Ectodermal cell (in vitro differentiated cells): ENCODE results near the gene IGF2R.

Source experiments
- H3K27ac ChIP-seq: 2 replicates; pipeline ENCODE4 v1.7.0; 2013; ENCODE audit warnings: mild to moderate bottlenecking, low read depth, low read length; ENCODE audit not compliant: insufficient read depth, poor library complexity, severe bottlenecking
- H3K27me3 ChIP-seq: 2 replicates; pipeline ENCODE4 v1.7.0; 2013; ENCODE audit warnings: mild to moderate bottlenecking, low read length; ENCODE audit not compliant: insufficient read depth, control insufficient read depth, poor library complexity, severe bottlenecking
- H3K36me3 ChIP-seq: one replicate; pipeline ENCODE4 v1.7.0; 2013; ENCODE audit warnings: low read length; ENCODE audit not compliant: control insufficient read depth, insufficient read depth
- H3K4me1 ChIP-seq: one replicate; pipeline ENCODE4 v1.7.0; 2013; ENCODE audit warnings: low read length; ENCODE audit not compliant: control insufficient read depth, insufficient read depth
- H3K4me3 ChIP-seq: 2 replicates; pipeline ENCODE4 v1.7.0; 2013; ENCODE audit warnings: low read depth, low read length, control low read depth; ENCODE audit not compliant: insufficient read depth
- H3K9me3 ChIP-seq: 2 replicates; pipeline ENCODE4 v1.7.0; 2013; ENCODE audit warnings: mild to moderate bottlenecking, low read length, moderate library complexity; ENCODE audit not compliant: control insufficient read depth
- WGBS, 2 experiments: methylation state at CpG; one replicate each; pipeline ENCODE4 v1.1.7; 2013; ENCODE audit warnings: missing lambda C conversion rate in 2 of 2; 5-methylcytosine and 5-hydroxymethylcytosine counted together

The IGF2R gene

DNA sequence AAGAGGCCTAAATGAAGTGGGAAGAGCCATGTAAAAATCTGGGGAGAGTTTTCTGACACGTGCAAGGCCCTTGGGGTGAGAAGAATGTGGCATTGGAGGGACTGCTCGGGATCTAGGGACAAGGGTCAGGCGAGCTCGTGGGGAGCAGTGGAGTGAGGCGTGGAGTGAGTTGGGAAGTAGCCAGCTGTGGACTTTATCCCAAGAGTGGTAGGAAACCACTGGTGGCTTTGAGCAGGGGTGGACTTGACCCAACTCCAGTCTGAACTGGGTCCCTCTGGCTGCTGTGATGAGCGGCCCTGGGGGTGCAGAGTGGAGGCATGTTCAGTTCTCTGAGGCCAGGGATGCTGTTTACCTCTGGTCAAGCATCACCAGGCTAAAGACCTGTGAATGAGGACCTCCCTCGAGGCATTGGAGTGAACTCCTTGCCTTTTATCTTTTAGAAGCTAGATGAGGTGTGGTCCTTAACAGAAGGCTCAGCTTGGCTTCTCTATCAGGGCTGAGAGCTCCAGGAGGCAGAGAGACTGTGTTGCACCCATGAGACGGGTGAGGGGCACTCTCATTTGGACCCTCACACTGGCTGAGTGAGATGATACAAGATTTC lies 173.3 kb downstream of the IGF2R start:
- 93% methylated on average over 8 of the region's 8 CpGs for WGBS, 2 experiments
- Histone ChIP-seq H3K4me3 (no peak overlapping the region), H3K9me3 (no peaks in the 10 kb centered on the region), H3K27me3 (no peaks in the 10 kb centered on the region), H3K36me3 (no peaks in the 10 kb centered on the region), H3K4me1 (no peaks in the 10 kb centered on the region), H3K27ac (no peak overlapping the region)

DNA sequence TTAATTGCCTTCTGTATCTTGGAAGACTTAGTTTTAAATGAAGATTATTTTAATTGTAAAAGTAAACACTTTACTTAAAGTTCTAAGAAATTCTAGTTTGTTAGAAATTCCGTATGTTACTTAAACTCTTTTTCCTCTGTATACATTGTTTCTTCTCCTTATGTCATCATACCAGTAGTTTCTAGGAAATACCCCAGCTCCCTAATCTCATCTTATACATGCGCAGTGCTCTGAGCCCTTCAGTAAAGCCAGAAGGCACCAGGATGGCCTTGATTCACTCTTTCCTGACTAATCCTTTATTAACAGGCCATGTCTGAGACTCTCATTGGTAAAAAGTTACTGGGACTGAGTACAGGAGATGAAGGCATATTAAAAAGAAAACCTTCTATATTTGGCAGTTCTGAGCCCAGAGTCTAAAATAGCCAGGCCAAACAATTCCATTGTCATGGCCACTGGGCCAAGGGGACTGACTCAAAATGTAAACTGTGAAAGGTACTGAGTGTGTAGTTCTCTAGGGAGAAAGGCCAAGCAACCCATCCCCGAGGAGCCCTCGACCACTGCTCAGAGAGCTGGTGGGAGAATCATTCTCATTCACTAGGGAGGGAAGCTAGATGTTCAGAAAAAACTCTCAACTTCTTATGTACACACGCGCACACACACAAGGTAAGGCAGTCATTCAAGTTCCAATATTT lies 177.7 kb downstream of the IGF2R start:
- Histone ChIP-seq H3K4me3 (no peak overlapping the region), H3K9me3 (no peaks in the 10 kb centered on the region), H3K36me3 (no peaks in the 10 kb centered on the region), H3K27ac (no peak overlapping the region), H3K27me3 (no peaks in the 10 kb centered on the region), H3K4me1 (no peaks in the 10 kb centered on the region)
- 89 to 95% methylated on average over 4 of the region's 6 CpGs for WGBS, 2 experiments

DNA sequence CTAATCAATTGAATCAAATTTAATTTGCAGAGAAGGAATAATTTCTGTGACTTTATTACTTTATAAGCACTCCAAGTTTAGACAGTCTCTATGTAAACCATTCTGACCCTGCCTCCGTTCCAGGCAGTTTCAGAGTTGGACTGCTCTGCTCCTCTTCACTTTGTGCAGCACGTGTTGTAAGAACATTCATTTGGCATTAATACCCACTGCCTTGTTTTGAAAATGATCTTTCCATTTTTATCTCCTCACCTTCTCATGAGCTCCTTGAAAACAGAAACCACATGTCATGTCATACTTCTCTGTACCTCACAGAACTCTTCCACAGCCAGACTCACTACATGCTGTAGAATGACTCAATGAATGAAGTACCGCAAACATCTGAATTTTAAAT lies 178.3 kb downstream of the IGF2R start:
- no peak overlapping the region for H3K27ac ChIP-seq
- 94 to 96% methylated on average over 3 of the region's 3 CpGs for WGBS, 2 experiments

DNA sequence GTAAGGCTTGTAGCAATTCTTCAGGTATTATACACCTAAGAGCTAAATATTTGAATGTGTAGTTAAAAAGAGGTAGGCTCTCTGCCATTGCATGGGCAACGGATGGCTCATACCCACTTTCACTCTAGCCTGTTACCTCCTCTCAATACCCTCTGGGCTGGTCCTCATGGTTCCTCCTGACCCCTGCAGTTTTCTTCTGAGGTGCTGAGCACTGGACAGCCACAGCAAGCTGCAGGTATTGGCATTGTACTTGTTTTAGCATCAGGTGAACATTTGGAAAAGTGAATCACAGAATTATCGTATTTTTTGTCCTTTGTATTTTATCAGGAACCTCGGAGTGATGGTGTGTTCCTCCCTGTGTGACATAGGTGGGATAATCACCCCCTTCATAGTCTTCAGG lies 185.6 kb downstream of the IGF2R start:
- no peaks in the 10 kb centered on the region for H3K27me3 ChIP-seq
- 91 to 93% methylated on average over 3 of the region's 3 CpGs for WGBS, 2 experiments

More for the DNA sequence above, 178.3 kb downstream of the IGF2R start:
- Histone ChIP-seq H3K4me1 (no peaks in the 10 kb centered on the region), H3K9me3 (no peaks in the 10 kb centered on the region), H3K27me3 (no peaks in the 10 kb centered on the region), H3K4me3 (no peak overlapping the region), H3K36me3 (no peaks in the 10 kb centered on the region)

DNA sequence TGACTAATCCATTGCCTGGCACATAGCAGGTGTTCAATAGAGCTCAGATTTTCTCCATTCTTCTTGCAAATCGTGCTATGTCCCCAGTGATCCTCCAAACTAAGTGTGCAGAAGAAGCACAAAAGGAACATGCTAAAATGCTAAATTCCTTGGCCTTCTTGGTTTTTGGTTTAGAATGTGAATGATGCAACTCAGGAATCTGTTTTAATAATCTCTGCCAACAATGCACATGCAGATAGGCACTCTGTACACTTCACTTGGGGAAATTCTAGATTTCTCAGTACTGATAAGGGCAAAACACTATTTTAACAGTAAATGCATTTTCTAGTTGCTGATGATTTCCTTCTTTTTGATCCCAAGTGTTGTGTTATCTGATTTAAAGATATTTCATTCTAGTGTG lies 188.0 kb downstream of the IGF2R start:
- Histone ChIP-seq H3K9me3 (no peaks in the 10 kb centered on the region), H3K4me3 (no peak overlapping the region), H3K36me3 (no peaks in the 10 kb centered on the region), H3K4me1 (no peaks in the 10 kb centered on the region), H3K27me3 (no peaks in the 10 kb centered on the region), H3K27ac (no peak overlapping the region)
- 94 to 98% methylated on average over 1 of the region's 1 CpG for WGBS, 2 experiments

More for the DNA sequence above, 185.6 kb downstream of the IGF2R start:
- Histone ChIP-seq H3K9me3 (no peaks in the 10 kb centered on the region), H3K4me3 (no peak overlapping the region), H3K4me1 (no peaks in the 10 kb centered on the region), H3K36me3 (no peaks in the 10 kb centered on the region), H3K27ac (no peak overlapping the region)

DNA sequence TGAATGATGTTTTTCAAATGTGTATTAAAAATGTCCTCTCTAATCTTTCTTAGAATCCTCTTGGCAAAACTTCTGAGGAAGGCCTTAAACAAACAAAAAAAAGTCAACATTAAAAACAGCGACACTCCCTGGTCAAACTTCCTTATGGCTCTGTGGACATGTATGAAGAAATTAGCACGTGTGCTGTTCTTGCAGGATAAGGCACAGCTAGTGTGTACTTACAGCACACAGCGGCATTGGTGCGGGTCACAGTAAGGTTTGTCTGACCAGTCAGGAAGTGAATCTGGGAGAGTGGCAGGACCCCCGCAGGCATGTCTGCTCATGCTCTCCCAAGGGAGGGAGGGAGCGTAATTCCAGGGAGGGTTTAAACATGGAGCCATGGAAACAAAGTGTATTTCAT lies 191.6 kb downstream of the IGF2R start:
- Histone ChIP-seq H3K36me3 (no peaks in the 10 kb centered on the region), H3K9me3 (no peaks in the 10 kb centered on the region), H3K4me3 (no peak overlapping the region), H3K27me3 (no peaks in the 10 kb centered on the region), H3K4me1 (no peaks in the 10 kb centered on the region), H3K27ac (no peak overlapping the region)
- WGBS, 2 experiments: 84 to 90% methylated on average over 6 of the region's 6 CpGs
